ENCODE results near the gene CHGA. TPM values are rescaled to one million over a fixed set of nuclear protein-coding genes. Genes with fewer than 3 reads are reported as not detected.

The CHGA gene
- total RNA-seq, 1 donor from 2014 or later = not detected

DNA sequence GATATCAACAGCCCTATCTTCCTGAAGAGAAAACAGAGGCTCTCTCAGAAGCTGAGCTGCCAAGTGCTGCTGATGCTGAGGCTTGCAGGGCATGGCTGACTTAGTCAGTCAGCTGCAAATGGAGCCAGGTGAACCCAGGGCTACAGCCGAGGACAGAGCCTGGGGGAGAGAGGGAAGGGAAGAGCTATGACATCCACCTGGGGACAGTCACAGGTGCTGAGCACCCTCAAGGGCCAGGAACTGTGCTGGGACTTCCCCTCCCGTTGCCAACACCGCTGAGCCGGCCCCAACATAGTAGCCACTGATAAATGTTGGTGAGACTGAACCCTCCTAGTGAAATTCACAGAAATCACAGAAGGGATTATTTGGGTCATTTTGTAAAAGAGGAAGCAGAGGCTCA, 6.7 kb upstream of the CHGA start:
- H3K4me3 Mint-ChIP-seq = no peak overlapping the region
- H3K27me3 Mint-ChIP-seq (ENCODE audit: insufficient read depth) = no peaks in the 10 kb centered on the region
- no peaks in the 10 kb centered on the region for H3K9me3 Mint-ChIP-seq
- no peak for DNase-seq (ENCODE audit: low spot score)
- no peak overlapping the region for H3K27ac Mint-ChIP-seq
- H3K36me3 Mint-ChIP-seq (ENCODE audit: low read depth) = no peaks in the 10 kb centered on the region
- intact Hi-C loops (cut with micrococcal nuclease) = no loop called here
- H3K4me1 Mint-ChIP-seq (ENCODE audit: low read depth) = no peaks in the 10 kb centered on the region

DNA sequence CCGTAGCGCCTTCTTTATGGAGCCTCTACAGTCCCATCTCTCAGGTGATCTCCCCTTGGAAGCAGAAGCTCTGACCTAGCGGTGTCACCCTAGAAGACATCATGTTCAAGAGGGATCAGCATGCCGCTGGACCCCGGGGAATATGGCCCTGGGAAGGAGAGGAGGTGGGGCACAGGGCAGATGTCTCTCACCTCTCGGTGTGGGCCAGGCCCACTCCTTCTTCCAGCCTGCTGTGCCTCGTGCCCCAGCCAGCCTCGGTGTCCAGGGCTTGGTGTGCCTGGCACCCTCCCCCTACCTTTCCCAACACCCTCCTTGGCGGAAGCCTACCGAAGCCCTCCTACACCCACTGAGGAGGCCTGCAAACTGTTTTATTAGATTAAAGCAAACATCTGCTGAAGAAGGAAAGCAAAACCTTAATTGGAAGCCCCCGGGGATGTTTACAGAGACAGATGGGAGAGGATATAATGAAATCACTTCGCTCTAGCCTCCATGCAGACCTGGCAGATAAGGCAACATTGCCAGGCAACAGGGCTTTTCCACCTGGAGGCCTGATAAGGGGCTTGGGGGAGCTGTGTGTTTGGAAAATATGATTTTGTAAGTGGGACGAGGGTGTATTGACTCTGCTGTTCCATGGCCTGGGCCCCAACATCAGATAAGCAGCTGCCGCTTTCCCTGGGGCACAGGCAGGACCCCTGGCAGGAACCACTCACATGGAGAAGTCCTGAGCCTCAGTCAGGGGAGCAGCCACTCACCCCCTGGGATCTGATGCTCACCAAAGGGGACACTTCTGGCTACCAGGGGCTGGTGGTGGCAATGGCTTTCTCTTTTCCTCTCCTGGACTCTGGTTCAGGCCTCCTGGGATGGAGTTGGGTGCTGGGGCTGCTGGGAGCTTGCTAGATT, 5.7 kb upstream of the CHGA start:
- Mint-ChIP-seq H3K4me3 (no peak overlapping the region), H3K9me3 (no peaks in the 10 kb centered on the region), H3K27ac (no peak overlapping the region), H3K36me3 (ENCODE audit: low read depth) (no peaks in the 10 kb centered on the region), H3K4me1 (ENCODE audit: low read depth) (no peaks in the 10 kb centered on the region), H3K27me3 (ENCODE audit: insufficient read depth) (peaks cover under 1% of the 10 kb centered on the region)
- intact Hi-C loops (cut with micrococcal nuclease) = no loop called here
- no peak for DNase-seq (ENCODE audit: low spot score)

DNA sequence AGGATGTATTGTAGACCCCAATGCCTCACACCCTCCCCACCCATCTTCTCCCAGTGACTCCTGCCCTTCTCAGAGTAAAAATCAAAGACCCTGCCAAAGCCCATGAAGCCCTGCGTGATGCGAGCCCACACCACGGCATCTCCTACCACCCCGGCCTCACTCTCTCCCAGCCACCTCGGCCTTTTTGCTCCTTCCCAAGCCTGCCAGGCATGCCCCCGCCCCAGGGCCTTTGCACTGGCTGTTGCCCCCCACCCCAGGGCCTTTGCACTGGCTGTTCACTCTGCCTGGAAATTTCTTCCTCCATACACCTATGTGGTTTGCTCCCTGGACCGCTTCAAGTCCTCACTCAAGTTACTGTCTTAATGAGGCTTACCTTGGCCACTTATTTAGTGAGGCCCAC, 5.0 kb upstream of the CHGA start:
- Mint-ChIP-seq H3K9me3 (no peaks in the 10 kb centered on the region), H3K36me3 (ENCODE audit: low read depth) (no peaks in the 10 kb centered on the region), H3K27me3 (ENCODE audit: insufficient read depth) (peaks cover 5% of the 10 kb centered on the region), H3K27ac (no peak overlapping the region), H3K4me1 (ENCODE audit: low read depth) (no peaks in the 10 kb centered on the region), H3K4me3 (no peak overlapping the region)
- no peak for DNase-seq (ENCODE audit: low spot score)
- intact Hi-C loops (cut with micrococcal nuclease) = no loop called here

DNA sequence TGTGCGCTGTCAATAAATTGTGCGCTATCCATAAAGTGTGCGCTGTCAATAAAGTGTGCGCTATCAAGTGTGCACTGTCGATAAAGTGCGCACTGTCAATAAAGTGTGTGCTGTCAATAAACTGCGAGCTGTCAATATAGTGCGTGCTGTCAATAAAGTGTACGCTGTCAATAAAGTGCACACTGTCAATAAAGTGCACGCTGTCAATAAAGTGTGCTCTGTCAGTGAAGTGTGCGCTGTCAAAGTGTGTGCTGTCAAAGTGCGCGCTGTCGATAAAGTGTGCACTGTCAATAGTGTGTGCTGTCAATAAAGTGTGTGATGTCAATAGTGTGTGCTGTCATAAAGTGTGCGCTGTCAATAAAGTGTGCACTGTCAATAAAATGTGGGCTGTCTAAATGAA, 2.9 kb upstream of the CHGA start:
- intact Hi-C loops (cut with micrococcal nuclease) = no loop called here
- no peak overlapping the region for H3K27ac Mint-ChIP-seq
- no peaks in the 10 kb centered on the region for H3K36me3 Mint-ChIP-seq (ENCODE audit: low read depth)
- no peak for DNase-seq (ENCODE audit: low spot score)
- no peak overlapping the region for H3K4me3 Mint-ChIP-seq
- H3K9me3 Mint-ChIP-seq = no peaks in the 10 kb centered on the region
- H3K4me1 Mint-ChIP-seq (ENCODE audit: low read depth) = no peaks in the 10 kb centered on the region
- peaks cover 7% of the 10 kb centered on the region for H3K27me3 Mint-ChIP-seq (ENCODE audit: insufficient read depth)

DNA sequence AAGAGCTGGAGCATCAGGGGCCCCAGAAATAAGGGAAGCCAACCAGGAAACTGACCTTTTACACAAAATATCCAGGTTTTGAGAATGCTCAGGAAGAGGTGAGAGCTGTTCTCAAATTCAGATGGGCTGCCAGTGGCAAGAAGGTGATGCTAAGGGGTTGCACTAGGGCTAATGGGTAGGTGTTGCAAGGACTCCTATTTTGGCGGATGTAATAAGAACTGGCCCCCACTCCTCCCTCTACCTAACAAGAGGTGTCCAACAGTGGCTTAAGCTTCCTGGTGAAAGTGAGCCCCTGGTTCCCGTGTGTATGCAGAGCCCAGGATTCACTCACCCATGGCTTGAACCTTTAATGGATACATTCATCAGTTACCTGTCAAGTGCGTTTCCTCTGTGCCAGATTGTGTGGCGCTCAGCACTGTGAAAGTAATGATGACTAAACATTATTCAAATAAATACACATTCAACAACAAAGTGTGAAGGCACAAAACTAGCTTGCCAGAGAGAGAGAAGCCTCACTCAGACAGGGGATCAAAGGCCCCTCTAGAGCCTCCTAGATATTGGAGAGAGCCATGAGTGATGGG, 705 bp upstream of the CHGA start:
- peaks cover 7% of the 10 kb centered on the region for H3K27me3 Mint-ChIP-seq (ENCODE audit: insufficient read depth)
- intact Hi-C loops (cut with micrococcal nuclease) = no loop called here
- H3K9me3 Mint-ChIP-seq = no peaks in the 10 kb centered on the region
- no peak overlapping the region for H3K4me3 Mint-ChIP-seq
- no peaks in the 10 kb centered on the region for H3K36me3 Mint-ChIP-seq (ENCODE audit: low read depth)
- H3K4me1 Mint-ChIP-seq (ENCODE audit: low read depth) = no peaks in the 10 kb centered on the region
- DNase-seq (ENCODE audit: low spot score) = no peak
- no peak overlapping the region for H3K27ac Mint-ChIP-seq

DNA sequence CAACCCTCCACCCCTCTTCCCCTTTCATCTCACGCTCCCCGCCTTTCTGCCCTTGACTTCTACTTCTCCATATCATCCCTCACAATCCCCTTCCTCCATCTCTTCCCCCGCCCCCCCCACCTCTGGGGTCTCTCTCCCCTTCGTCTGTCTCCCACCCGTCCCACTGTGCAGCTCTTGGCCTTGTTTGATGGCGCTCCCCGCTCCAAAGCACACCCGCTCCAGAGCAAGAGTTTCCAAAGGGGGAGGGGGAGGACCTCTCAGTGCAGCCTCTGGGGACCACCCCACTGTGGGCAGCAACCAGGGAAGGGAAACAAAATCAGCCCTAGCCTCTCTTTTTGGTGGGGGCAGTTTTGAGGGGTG, 774 bp downstream of the CHGA start:
- H3K9me3 Mint-ChIP-seq = no peaks in the 10 kb centered on the region
- H3K27me3 Mint-ChIP-seq (ENCODE audit: insufficient read depth) = peaks cover 7% of the 10 kb centered on the region
- intact Hi-C loops (cut with micrococcal nuclease) = no loop called here

DNA sequence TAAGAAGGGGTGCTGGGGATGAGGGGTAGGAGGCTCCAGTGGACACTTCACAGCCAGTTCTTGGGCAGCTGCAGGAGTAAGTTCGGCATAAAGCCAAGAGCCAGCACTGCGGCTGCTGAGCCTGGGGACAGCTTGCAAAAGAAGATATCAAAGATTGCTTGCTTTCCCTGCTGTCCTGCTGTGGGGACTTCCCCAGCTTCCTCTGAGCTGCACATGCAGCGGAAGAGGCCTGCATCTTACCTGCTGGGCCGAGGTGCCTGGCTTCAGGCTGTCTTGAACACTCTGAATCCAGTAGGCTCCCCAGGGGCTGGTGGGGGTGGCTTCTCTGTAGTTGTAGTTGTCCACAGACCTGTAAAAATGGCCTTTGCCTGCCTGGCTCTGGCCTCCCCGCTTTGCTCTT, 1.3 kb downstream of the CHGA start:
- peaks cover 7% of the 10 kb centered on the region for H3K27me3 Mint-ChIP-seq (ENCODE audit: insufficient read depth)
- intact Hi-C loops (cut with micrococcal nuclease) = no loop called here
- no peak overlapping the region for H3K27ac Mint-ChIP-seq
- H3K4me1 Mint-ChIP-seq (ENCODE audit: low read depth) = no peaks in the 10 kb centered on the region
- H3K9me3 Mint-ChIP-seq = no peaks in the 10 kb centered on the region
- DNase-seq (ENCODE audit: low spot score) = no peak
- no peaks in the 10 kb centered on the region for H3K36me3 Mint-ChIP-seq (ENCODE audit: low read depth)
- no peak overlapping the region for H3K4me3 Mint-ChIP-seq

More for the DNA sequence above, 774 bp downstream of the CHGA start:
- Mint-ChIP-seq H3K4me1 (ENCODE audit: low read depth) (no peaks in the 10 kb centered on the region), H3K36me3 (ENCODE audit: low read depth) (no peaks in the 10 kb centered on the region), H3K4me3 (no peak overlapping the region), H3K27ac (no peak overlapping the region)
- no peak for DNase-seq (ENCODE audit: low spot score)

DNA sequence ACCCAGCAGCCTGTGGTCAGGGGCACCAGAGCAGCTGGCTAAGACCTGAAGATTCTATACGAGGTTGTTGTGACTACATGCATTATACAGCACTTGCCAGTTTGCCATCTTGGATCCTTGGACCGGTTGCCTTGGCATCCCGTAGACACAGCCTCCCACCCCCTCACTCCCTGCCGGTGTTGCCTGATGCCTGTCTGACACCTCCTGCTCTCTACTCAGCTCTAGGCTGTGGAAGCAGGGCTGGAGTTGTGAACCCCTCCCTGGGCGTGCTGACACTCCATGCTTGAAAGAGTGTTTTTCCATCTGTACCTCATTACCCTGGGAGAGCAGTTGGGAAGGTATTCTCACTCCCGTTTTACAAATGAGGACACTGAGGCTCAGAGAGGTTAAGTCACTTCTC, 2.5 kb downstream of the CHGA start:
- Mint-ChIP-seq H3K4me3 (no peak overlapping the region), H3K9me3 (no peaks in the 10 kb centered on the region), H3K27me3 (ENCODE audit: insufficient read depth) (peaks cover 7% of the 10 kb centered on the region), H3K4me1 (ENCODE audit: low read depth) (no peaks in the 10 kb centered on the region), H3K36me3 (ENCODE audit: low read depth) (no peaks in the 10 kb centered on the region), H3K27ac (no peak overlapping the region)
- no peak for DNase-seq (ENCODE audit: low spot score)
- intact Hi-C loops (cut with micrococcal nuclease) = no loop called here

DNA sequence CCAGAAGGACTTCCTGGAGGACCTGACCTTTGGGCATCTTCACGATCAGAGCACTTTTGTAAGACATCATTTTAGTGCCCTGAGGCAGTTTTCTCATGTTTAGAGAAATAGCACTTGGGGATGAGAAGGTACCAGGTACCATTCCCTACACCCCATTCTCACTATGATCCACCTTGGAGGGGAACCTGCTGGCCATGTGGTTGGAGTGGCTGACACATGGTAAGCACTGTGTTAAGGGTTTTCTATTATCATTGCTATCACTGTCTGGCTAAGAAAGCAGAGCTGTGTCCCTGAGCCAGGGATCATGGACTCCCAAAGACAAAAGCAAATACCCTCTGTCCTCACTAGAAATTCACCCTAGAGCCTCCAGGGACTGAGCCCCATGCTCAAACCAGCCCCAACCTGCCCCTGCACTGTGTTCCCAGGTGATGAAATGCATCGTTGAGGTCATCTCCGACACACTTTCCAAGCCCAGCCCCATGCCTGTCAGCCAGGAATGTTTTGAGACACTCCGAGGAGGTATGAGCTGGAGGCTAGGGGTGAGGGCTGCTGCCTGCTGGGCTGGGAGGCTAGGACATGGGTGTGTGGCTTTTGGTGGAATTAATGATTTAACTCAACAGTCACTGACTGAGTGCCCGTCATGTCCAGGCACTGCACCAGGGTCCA, 3.4 kb downstream of the CHGA start:
- Mint-ChIP-seq H3K4me1 (ENCODE audit: low read depth) (no peaks in the 10 kb centered on the region), H3K27ac (no peak overlapping the region)
- intact Hi-C loops (cut with micrococcal nuclease) = no loop called here

DNA sequence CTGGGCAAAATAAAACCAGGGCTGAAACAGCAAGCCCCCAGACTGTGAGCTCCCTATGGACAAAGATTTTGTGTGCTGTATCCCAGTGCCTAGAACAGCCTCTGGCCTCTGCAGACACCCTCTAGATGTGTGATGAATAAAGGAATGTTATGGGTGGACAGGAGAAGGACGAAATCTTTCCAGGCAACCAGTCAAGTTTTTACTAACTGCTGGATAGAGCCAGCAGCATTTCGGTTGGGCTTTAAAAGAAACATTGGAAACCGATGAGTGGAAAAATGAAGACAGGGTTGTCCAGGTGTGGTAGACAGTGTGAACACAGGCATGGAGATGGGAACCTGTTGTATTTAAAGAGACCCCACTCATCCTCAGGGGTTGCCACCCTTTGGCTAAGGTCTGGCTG, 4.0 kb downstream of the CHGA start:
- Mint-ChIP-seq H3K27me3 (ENCODE audit: insufficient read depth) (peaks cover 7% of the 10 kb centered on the region), H3K4me1 (ENCODE audit: low read depth) (no peaks in the 10 kb centered on the region), H3K4me3 (no peak overlapping the region), H3K27ac (no peak overlapping the region), H3K36me3 (ENCODE audit: low read depth) (no peaks in the 10 kb centered on the region), H3K9me3 (no peaks in the 10 kb centered on the region)
- intact Hi-C loops (cut with micrococcal nuclease) = no loop called here
- no peak for DNase-seq (ENCODE audit: low spot score)

More for the DNA sequence above, 3.4 kb downstream of the CHGA start:
- no peak overlapping the region for H3K4me3 Mint-ChIP-seq
- no peak for DNase-seq (ENCODE audit: low spot score)
- no peaks in the 10 kb centered on the region for H3K36me3 Mint-ChIP-seq (ENCODE audit: low read depth)
- H3K27me3 Mint-ChIP-seq (ENCODE audit: insufficient read depth) = peaks cover 7% of the 10 kb centered on the region
- no peaks in the 10 kb centered on the region for H3K9me3 Mint-ChIP-seq

DNA sequence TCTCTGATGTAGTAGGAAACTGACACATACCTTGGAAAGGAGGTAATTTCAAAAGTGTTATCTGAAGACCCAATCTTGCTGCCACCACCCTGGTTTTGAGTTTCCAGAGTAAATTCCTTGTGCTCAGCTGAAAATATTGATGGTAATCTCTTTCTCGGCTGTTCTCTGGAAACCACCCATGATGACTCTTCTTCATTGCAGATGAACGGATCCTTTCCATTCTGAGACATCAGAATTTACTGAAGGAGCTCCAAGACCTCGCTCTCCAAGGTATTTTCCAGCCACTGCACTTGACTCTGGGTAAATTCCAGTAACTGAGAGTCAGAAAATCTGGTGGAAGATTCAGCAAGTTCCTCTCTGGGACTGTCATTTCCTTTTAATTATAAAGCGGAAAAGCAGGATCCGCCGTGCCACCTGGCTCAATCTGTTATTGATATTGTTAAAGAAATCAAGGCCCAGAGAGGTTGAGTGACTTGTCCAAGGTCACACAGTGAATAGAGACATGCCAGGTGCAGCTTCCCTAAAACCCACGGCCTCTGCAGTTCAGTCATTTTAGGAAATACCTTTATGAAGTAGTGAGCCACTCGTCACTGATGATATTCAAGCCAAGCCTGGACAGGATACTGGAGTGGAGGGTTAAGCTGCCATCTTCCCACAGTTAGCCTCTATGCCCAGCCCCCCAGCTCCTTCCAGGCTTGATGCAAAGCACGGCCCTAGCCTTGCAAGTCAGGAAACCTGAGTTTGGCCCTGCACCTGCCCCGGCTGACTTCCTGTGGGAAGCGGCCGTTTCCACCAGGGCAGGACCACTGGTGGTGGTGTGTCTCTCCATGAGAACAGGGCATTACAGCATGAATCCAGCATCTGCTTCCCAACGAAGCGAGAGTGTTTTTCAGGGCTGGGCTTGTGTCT, 4.7 kb downstream of the CHGA start:
- Mint-ChIP-seq H3K4me1 (ENCODE audit: low read depth) (no peaks in the 10 kb centered on the region), H3K36me3 (ENCODE audit: low read depth) (no peaks in the 10 kb centered on the region), H3K27me3 (ENCODE audit: insufficient read depth) (peaks cover 3% of the 10 kb centered on the region), H3K27ac (no peak overlapping the region), H3K9me3 (no peaks in the 10 kb centered on the region), H3K4me3 (no peak overlapping the region)
- intact Hi-C loops (cut with micrococcal nuclease) = no loop called here
- no peak for DNase-seq (ENCODE audit: low spot score)

DNA sequence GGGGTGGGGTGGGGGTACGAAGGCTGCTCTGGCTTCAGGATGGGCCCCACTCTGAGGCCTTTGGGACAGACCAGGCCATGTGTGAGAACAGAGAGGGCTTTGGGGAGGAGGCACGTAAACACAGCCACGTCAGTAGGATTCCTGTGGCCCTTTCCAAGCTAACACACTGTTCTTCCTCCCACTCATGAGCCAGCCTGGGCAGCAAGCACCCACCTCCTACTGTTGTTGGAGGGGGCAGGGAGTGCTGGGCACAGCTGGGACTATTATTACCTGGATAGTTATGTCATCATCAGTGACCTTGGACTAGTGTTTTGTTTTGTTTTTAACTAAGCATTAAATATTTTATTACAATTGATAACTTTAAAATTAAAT, 5.3 kb downstream of the CHGA start:
- intact Hi-C loops (cut with micrococcal nuclease) = no loop called here
- no peak overlapping the region for H3K27ac Mint-ChIP-seq
- H3K36me3 Mint-ChIP-seq (ENCODE audit: low read depth) = no peaks in the 10 kb centered on the region
- no peak for DNase-seq (ENCODE audit: low spot score)
- H3K4me1 Mint-ChIP-seq (ENCODE audit: low read depth) = no peaks in the 10 kb centered on the region
- H3K9me3 Mint-ChIP-seq = no peaks in the 10 kb centered on the region
- peaks cover 2% of the 10 kb centered on the region for H3K27me3 Mint-ChIP-seq (ENCODE audit: insufficient read depth)
- no peak overlapping the region for H3K4me3 Mint-ChIP-seq

All from activated T-helper 1 cell treated with anti-CD3 and anti-CD28 coated beads, Interleukin-12 subunit alpha, Interleukin-12 subunit beta, Interleukin-2, Interleukin-4 antibody, amounts not matched to agents 30 ng/mL and 10 ng/mL and 1 ng/mL, durations not matched to agents 14 hours and 24 hours and 36 hours (primary cell).